Right renal cortex interstitium (tissue), 3 donors: ENCODE measurements around the gene FHIP1A. TPM values are rescaled to one million over a fixed set of nuclear protein-coding genes. Genes with fewer than 3 reads are reported as not detected.

ENCODE experiments used
- DNase-seq, 3 donors: peaks; one replicate each; pipeline ENCODE4 v3.0.0-alpha.2; 2013; ENCODE audit warnings: low read depth in 3 of 3, low spot score in 2 of 3
- polyA plus RNA-seq, 3 donors: library from polyadenylated mRNA; unstranded; fragments of 120-200 nt; gene quantifications; one replicate each; pipeline ENCODE4 v1.2.1, GENCODE V29; 2013; ENCODE audit not compliant: insufficient read length in 3 of 3

The FHIP1A gene
- polyA plus RNA-seq, 3 donors: 4.8 to 5.7 (median 5.3) TPM

DNA sequence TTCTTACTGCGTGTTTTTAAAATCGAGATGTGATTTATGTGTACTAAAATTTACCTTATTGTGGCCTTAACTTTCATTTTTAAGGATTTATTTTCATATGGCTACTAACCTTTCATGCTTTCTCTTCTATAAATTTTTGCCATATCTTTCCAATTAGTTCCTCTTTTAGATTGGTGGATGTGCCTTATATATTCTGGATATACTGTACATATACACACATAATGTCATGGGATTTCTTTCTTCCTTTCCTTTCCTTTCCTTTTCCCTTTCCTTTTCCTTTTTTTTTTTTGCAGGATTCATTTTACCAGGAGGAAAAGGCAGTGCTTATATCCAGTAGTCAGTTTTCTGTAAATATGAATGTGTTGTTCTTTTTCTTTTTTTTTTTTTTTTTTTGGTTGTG, 37.2 kb downstream of the FHIP1A start:
- no peak for DNase-seq

DNA sequence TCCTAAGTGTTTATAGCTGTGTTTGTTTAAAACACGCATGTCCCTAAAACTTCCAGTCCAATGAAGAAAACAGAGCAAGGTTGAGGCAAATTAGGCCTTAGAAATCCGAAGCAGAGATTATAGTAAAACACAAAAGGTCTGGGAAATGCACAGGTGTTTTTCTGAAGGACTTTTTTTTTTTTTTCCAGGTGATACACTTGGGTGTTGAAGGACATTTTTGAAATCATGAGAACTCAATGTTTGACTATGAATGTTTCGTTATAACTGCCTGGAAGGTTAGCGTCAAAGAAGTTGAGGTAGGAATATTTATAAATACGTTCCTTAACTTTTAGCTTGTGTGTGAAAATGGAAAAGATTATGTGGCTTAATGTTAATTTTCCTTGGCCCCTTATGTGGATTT, 45.5 kb downstream of the FHIP1A start:
- no peak for DNase-seq

DNA sequence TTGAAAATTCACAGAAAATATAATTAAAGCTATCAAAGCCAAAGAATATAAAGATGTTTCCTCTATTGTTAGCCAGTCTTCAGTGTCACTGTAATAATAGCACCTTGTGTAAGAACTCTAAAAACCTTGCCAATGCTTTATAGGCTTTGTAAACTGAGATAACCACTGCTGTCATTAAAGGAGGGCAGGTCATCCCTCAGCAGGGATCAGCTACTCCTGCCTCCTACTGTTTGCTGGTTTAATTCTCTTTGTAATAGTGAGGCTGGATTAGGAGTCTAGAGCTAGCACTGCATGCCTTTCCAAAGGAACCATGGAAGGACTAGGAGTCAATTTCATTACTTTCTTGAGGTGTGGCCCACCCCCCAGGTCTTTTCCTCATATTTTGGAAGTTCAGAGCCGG, 46.2 kb downstream of the FHIP1A start:
- no peak for DNase-seq

DNA sequence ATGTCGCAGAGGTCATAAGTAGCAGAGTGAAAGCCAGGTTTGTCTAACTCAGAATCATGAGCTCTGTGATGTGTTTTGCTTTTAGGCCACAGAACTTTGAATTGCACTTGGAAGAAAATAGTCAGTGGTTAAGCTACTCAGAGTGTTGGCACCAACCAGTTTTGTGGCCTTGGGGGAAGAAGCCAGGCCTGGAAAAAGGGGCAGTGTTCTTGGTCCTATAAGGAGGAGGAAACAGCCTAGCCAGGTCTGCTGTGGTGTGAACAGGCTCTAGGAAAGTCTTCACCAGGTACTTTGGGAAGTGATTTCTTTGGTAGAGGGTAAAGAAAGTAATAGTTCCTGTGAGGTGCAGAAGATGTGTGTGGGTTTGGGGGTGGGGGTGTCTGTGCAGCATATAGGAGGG, 49.2 kb downstream of the FHIP1A start:
- no peak for DNase-seq

Other genes starting within 250 kb of the FHIP1A start
- not detected for gene PRSS48, start 132.0 kb upstream of the FHIP1A start, polyA plus RNA-seq
- gene SH3D19, start 83.6 kb upstream of the FHIP1A start, polyA plus RNA-seq: 10 to 100 TPM; 25.0 to 27.5 (median 26.9) TPM